A549 (cell line): Measurements from ENCODE around the gene OR8B4.

Experiments
- CHD2 ChIP-seq: fragments of 150-350 bp; IDR thresholded peaks from 2 replicates; pipeline ENCODE4 v1.6.1; 2014; ENCODE audit warnings: low read length; ENCODE audit not compliant: partially characterized antibody
- CTCF ChIP-seq: fragments of >200 bp; sonication (Bioruptor Twin); formaldehyde crosslinking; IDR thresholded peaks from 3 replicates; pipeline ENCODE4 v1.5.1; 2016
- EP300 ChIP-seq, 2 experiments: fragments of >200 bp; sonication (Bioruptor Twin); formaldehyde crosslinking; IDR thresholded peaks; 2 replicates in 1 of 2; 3 replicates in 1 of 2; pipeline ENCODE4 v1.6.1; 2016 to 2017
- POLR2A ChIP-seq: IDR thresholded peaks from 2 replicates; pipeline ENCODE4 v1.6.1; 2012; ENCODE audit warnings: mild to moderate bottlenecking, low read length

GRCh38 chr11:124398924-124399323 is 25.7 kb downstream of the OR8B4 start, which contains the start of gene OR8B3:
- TF ChIP-seq CTCF (no peak), POLR2A (no peak), EP300 (IDR thresholded peaks at IDR 0.05) (no peak), CHD2 (no peak)
